ENCODE data around the gene HPSE2.

- no peak for TF ChIP-seq CTCF (IDR thresholded peaks at IDR 0.05)
- TF ChIP-seq POLR2A (IDR thresholded peaks at IDR 0.05), result no peak
- TF ChIP-seq POLR2AphosphoS5 (IDR thresholded peaks at IDR 0.05), result no peak
Measured at GRCh38 chr10:98929709-98930108, 305.9 kb downstream of the HPSE2 start.
